SK-N-SH (cell line): ENCODE results near the gene RPF1. TPM values are rescaled to one million over a fixed set of nuclear protein-coding genes. Genes with fewer than 3 reads are reported as not detected.

ENCODE experiments used
- CTCF ChIA-PET: fragments of 300-600, 350-600 bp; formaldehyde crosslinking; extraction: SDS; loops from one replicate; lab custom pipeline; 2021; lab: Yijun Ruan, JAX
- POLR2A ChIA-PET: fragments of 350-600 bp; sonication (Branson Sonifier 250); formaldehyde crosslinking; extraction: SDS; loops from one replicate; lab custom pipeline; 2020; ENCODE audit warnings: antibody characterized with exemption, inconsistent platforms; lab: Yijun Ruan, JAX
- DNase-seq: peaks from one replicate; pipeline ENCODE4 v3.0.0; 2012
- H2AFZ ChIP-seq: fragments of 200-600 bp; sonication (generic); 2 replicates; pipeline ENCODE4 v1.8.1; 2016; ENCODE audit warnings: antibody characterized with exemption, mild to moderate bottlenecking, low read depth
- H3F3A ChIP-seq: fragments of 200-600 bp; sonication (generic); replicated peaks from 2 replicates; pipeline ENCODE3; 2016; ENCODE audit warnings: antibody characterized with exemption, mild to moderate bottlenecking; ENCODE audit not compliant: insufficient read depth
- H3K27ac ChIP-seq, 2 experiments: fragments of 200-500 bp in 1 of 2; fragments of 200-600 bp in 1 of 2; sonication (Bioruptor generic) in 1 of 2; sonication (generic), shearing (Covaris generic) in 1 of 2; 2 replicates each; pipeline versions ENCODE4 v1.5.1 to v1.6.1; 2014 to 2016; ENCODE audit warnings: low read depth in 2 of 2, inconsistent platforms in 1 of 2, low read length in 1 of 2, mild to moderate bottlenecking in 1 of 2, mixed read lengths in 1 of 2
- H3K27me3 ChIP-seq: fragments of 200-600 bp; sonication (generic), shearing (Covaris generic); 2 replicates; pipeline ENCODE4 v1.6.1; 2016; ENCODE audit warnings: mixed run types; ENCODE audit not compliant: insufficient read depth
- H3K36me3 ChIP-seq, 2 experiments: fragments of 200-500 bp in 1 of 2; fragments of 200-600 bp in 1 of 2; sonication (Bioruptor generic) in 1 of 2; sonication (generic) in 1 of 2; replicated peaks in 1 of 2; 2 replicates each; pipeline versions ENCODE3 to v1.5.1; 2014 to 2016; ENCODE audit warnings: low read length in 1 of 2, mild to moderate bottlenecking in 1 of 2; ENCODE audit not compliant: insufficient read depth in 2 of 2, control insufficient read depth in 1 of 2
- H3K4me1 ChIP-seq, 2 experiments: fragments of 200-500 bp in 1 of 2; fragments of 200-600 bp in 1 of 2; sonication (Bioruptor generic) in 1 of 2; sonication (generic), shearing (Covaris generic) in 1 of 2; 2 replicates each; pipeline versions ENCODE4 v1.5.1 to v1.6.1; 2014 to 2016; ENCODE audit warnings: low read depth in 1 of 2, low read length in 1 of 2, mixed run types in 1 of 2; ENCODE audit not compliant: insufficient read depth in 2 of 2, control insufficient read depth in 1 of 2
- H3K4me2 ChIP-seq: fragments of 200-600 bp; sonication (generic), shearing (Covaris generic); 2 replicates; pipeline ENCODE4 v1.6.1; 2017; ENCODE audit warnings: mixed run types
- H3K4me3 ChIP-seq, 2 experiments: fragments of 200-500 bp in 1 of 2; fragments of 200-600 bp in 1 of 2; sonication (Bioruptor generic) in 1 of 2; sonication (generic), shearing (Covaris generic) in 1 of 2; 2 replicates each; pipeline versions ENCODE4 v1.5.1 to v1.8.1; 2014 to 2016; ENCODE audit warnings: low read depth in 2 of 2, inconsistent platforms in 1 of 2, low read length in 1 of 2, mild to moderate bottlenecking in 1 of 2, mixed read lengths in 1 of 2, moderate library complexity in 1 of 2
- H3K79me2 ChIP-seq: fragments of 200-600 bp; sonication (generic); 2 replicates; pipeline ENCODE4 v1.8.1; 2017; ENCODE audit warnings: mild to moderate bottlenecking; ENCODE audit not compliant: insufficient read depth
- H3K9ac ChIP-seq: fragments of 200-600 bp; sonication (generic); 2 replicates; pipeline ENCODE4 v1.6.1; 2017; ENCODE audit warnings: mixed run types
- H3K9me2 ChIP-seq: fragments of 200-600 bp; sonication (generic); 2 replicates; pipeline ENCODE4 v1.6.1; 2017; ENCODE audit warnings: mixed run types
- H3K9me3 ChIP-seq: fragments of 200-600 bp; sonication (generic); 2 replicates; pipeline ENCODE4 v1.6.1; 2017; ENCODE audit warnings: mixed run types, mild to moderate bottlenecking, moderate library complexity
- H4K20me1 ChIP-seq: fragments of 200-600 bp; sonication (generic); 2 replicates; pipeline ENCODE4 v1.6.1; 2017; ENCODE audit warnings: mild to moderate bottlenecking, mixed run types; ENCODE audit not compliant: insufficient read depth
- CHD2 ChIP-seq: fragments of 150-350 bp; IDR thresholded peaks from 2 replicates; pipeline ENCODE4 v1.6.1; 2018; ENCODE audit warnings: low read length; ENCODE audit not compliant: partially characterized antibody
- CTCF ChIP-seq: fragments of 200-600 bp; sonication (generic); IDR thresholded peaks from 2 replicates; pipeline ENCODE4 v1.6.1; 2017; ENCODE audit warnings: antibody characterized with exemption, mild to moderate bottlenecking, moderate library complexity
- ELF1 ChIP-seq: IDR thresholded peaks from 2 replicates; pipeline ENCODE4 v1.4.0; 2012
- FOXM1 ChIP-seq: IDR thresholded peaks from 2 replicates; pipeline ENCODE4 v1.4.0; 2012; ENCODE audit warnings: low read depth, mild to moderate bottlenecking
- GABPA ChIP-seq: IDR thresholded peaks from 2 replicates; pipeline ENCODE4 v1.4.0; 2012; ENCODE audit warnings: low read depth, mild to moderate bottlenecking
- JUND ChIP-seq: IDR thresholded peaks from 2 replicates; pipeline ENCODE4 v1.4.0; 2012
- MAX ChIP-seq: IDR thresholded peaks from 2 replicates; pipeline ENCODE4 v1.4.0; 2012; ENCODE audit warnings: low read depth
- MXI1 ChIP-seq: IDR thresholded peaks from 2 replicates; pipeline ENCODE4 v1.6.1; 2012; ENCODE audit warnings: mild to moderate bottlenecking, low read depth, low read length, improper control_type of control experiment
- NFIC ChIP-seq: IDR thresholded peaks from 2 replicates; pipeline ENCODE4 v1.4.0; 2012; ENCODE audit warnings: borderline replicate concordance
- NRF1 ChIP-seq: IDR thresholded peaks from 2 replicates; pipeline ENCODE4 v1.6.1; 2012; ENCODE audit warnings: low read depth, mild to moderate bottlenecking, low read length
- RAD21 ChIP-seq: IDR thresholded peaks from 2 replicates; pipeline ENCODE4 v1.6.1; 2012; ENCODE audit warnings: mild to moderate bottlenecking, low read length
- RFX5 ChIP-seq: IDR thresholded peaks from 2 replicates; pipeline ENCODE4 v1.6.1; 2012; ENCODE audit warnings: mild to moderate bottlenecking, improper control_type of control experiment, low read length
- SMC3 ChIP-seq: IDR thresholded peaks from 2 replicates; pipeline ENCODE4 v1.6.1; 2012; ENCODE audit warnings: low read depth, low read length, improper control_type of control experiment
- TCF12 ChIP-seq: IDR thresholded peaks from 2 replicates; pipeline ENCODE4 v1.4.0; 2012
- USF2 ChIP-seq: fragments of 150-350 bp; IDR thresholded peaks from 2 replicates; pipeline ENCODE4 v1.6.1; 2017; ENCODE audit warnings: antibody characterized with exemption, low read length, low read depth, borderline replicate concordance
- YY1 ChIP-seq: IDR thresholded peaks from 2 replicates; pipeline ENCODE4 v1.4.0; 2012; ENCODE audit warnings: low read depth, mild to moderate bottlenecking
- ZBTB33 ChIP-seq: IDR thresholded peaks from 2 replicates; pipeline ENCODE4 v1.4.0; 2012; ENCODE audit warnings: low read depth, borderline replicate concordance
- WGBS: methylation state at CpG from one replicate; pipeline ENCODE4 v1.1.6; 2017; ENCODE audit warnings: low lambda C conversion rate; 5-methylcytosine and 5-hydroxymethylcytosine counted together
- polyA plus RNA-seq, 3 experiments: library from polyadenylated mRNA; depleted of rRNA; stranded (reverse); fragments of >200 nt; gene quantifications; 2 replicates each; pipeline ENCODE4 v1.2.3, GENCODE V29; 2012
- TF ChIP-seq, protein P1 (sequence below): IDR thresholded peaks from 2 replicates; pipeline ENCODE4; 2012
- TF ChIP-seq, protein P2 (sequence below): IDR thresholded peaks from 2 replicates; pipeline ENCODE4 v1.4.0; 2012; ENCODE audit warnings: low read depth, borderline replicate concordance

Gene RPF1
- polyA plus RNA-seq, 1 of the 3 experiments (the other 2 are of a cell fraction) = 22.6 TPM

- H3K36me3 ChIP-seq = no peaks in the 10 kb centered on the region
- H2AFZ ChIP-seq = no peak overlapping the region
- no peaks in the 10 kb centered on the region for H3K27me3 ChIP-seq
- no peak for DNase-seq
- no peak overlapping the region for H3K4me3 ChIP-seq
- WGBS = 95% methylated on average over 2 of the region's 2 CpGs
- no peaks in the 10 kb centered on the region for H3F3A ChIP-seq
- H3K4me2 ChIP-seq = no peak overlapping the region
- peaks cover 4 to 9% of the 10 kb centered on the region in 2 experiments; a peak in 3 of 4 replicates for H3K4me1 ChIP-seq
- POLR2A ChIA-PET = no interaction called here
- no peak overlapping the region for H3K9ac ChIP-seq
- no peaks in the 10 kb centered on the region for H3K79me2 ChIP-seq
- no peaks in the 10 kb centered on the region for H3K9me2 ChIP-seq
- CTCF ChIA-PET = interaction anchor here (0.6 to 2.0 kb wide), 3 partner anchors 191 to 498 kb away, joined by 3 to 5 read pairs (median 5); no protein-coding TSS in a partner anchor
- H3K27ac ChIP-seq = no peak overlapping the region
- no peaks in the 10 kb centered on the region for H4K20me1 ChIP-seq
- no peak for TF ChIP-seq FOXM1
- TF ChIP-seq MAX = no peak
- TF ChIP-seq SMC3 = no peak
- TF ChIP-seq TCF12 = no peak
- no peak for TF ChIP-seq NFIC
- no peak for TF ChIP-seq YY1
- TF ChIP-seq USF2 = no peak
- TF ChIP-seq GABPA = no peak
- no peak for TF ChIP-seq CHD2
- TF ChIP-seq, protein P1, sequence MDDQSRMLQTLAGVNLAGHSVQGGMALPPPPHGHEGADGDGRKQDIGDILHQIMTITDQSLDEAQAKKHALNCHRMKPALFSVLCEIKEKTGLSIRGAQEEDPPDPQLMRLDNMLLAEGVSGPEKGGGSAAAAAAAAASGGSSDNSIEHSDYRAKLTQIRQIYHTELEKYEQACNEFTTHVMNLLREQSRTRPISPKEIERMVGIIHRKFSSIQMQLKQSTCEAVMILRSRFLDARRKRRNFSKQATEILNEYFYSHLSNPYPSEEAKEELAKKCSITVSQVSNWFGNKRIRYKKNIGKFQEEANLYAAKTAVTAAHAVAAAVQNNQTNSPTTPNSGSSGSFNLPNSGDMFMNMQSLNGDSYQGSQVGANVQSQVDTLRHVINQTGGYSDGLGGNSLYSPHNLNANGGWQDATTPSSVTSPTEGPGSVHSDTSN = no peak
- TF ChIP-seq RAD21 = no peak
- TF ChIP-seq, all 33 proteins: peak for 0
- no peaks in the 10 kb centered on the region for H3K9me3 ChIP-seq
Measured at GRCh38 chr1:84430546-84430945, 48.5 kb upstream of the RPF1 start.

GRCh38 chr1:84433258-84434080, 45.6 kb upstream of the RPF1 start:
- Histone ChIP-seq H3K4me2 (peak overlapping the region; percentile 55), H3K9me2 (no peaks in the 10 kb centered on the region), H4K20me1 (no peaks in the 10 kb centered on the region), H3K79me2 (no peaks in the 10 kb centered on the region), H3K27ac (peak overlapping the region; percentile 37 to 65; a peak in 2 of 4 replicates), H3K36me3 (no peaks in the 10 kb centered on the region), H3K4me3 (peak overlapping the region; percentile 39), H3K27me3 (no peaks in the 10 kb centered on the region), H3K9me3 (no peaks in the 10 kb centered on the region), H2AFZ (peak overlapping the region; percentile 80), H3K4me1 (peaks cover 4 to 9% of the 10 kb centered on the region in 2 experiments; a peak in 3 of 4 replicates), H3F3A (no peaks in the 10 kb centered on the region), H3K9ac (peak overlapping the region; percentile 41)
- 28% methylated on average over 11 of the region's 11 CpGs for WGBS
- ChIA-PET POLR2A (interaction anchor here (1.1 kb wide), 1 partner anchor 79 kb away, joined by 3 read pairs; no protein-coding TSS in a partner anchor), CTCF (interaction anchor here (0.7 to 3.6 kb wide), 44 partner anchors 8 to 641 kb away, joined by 3 to 17 read pairs (median 4); partner anchors contain the start of genes PRKACB and SAMD13)
- peak; percentile 59 for DNase-seq
- TF ChIP-seq CTCF (peak; percentile 93), MAX (no peak), ELF1 (no peak), SMC3 (peak; percentile 97), RFX5 (peak; percentile 65; the same call in 1 of the 2 replicates), ZBTB33 (no peak), MXI1 (0 out of 2 replicates have a peak, but pooled peaks have one; percentile 35), JUND (no peak), YY1 (no peak), TCF12 (no peak), RAD21 (peak; percentile 94), NRF1 (peak; percentile 30; the same call in 1 of the 2 replicates)
- TF ChIP-seq, protein P2, sequence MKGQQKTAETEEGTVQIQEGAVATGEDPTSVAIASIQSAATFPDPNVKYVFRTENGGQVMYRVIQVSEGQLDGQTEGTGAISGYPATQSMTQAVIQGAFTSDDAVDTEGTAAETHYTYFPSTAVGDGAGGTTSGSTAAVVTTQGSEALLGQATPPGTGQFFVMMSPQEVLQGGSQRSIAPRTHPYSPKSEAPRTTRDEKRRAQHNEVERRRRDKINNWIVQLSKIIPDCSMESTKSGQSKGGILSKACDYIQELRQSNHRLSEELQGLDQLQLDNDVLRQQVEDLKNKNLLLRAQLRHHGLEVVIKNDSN = no peak
